HCT116 (cell line): ENCODE data around the gene ABI3. TPM values are rescaled to one million over a fixed set of nuclear protein-coding genes. Genes with fewer than 3 reads are reported as not detected.

Source experiments
- ATAC-seq: fragments of 200-7000 bp; cut with Tn5 transposase; 2 replicates; pipeline ENCODE4 v1.9.1; 2020; ENCODE audit warnings: mild to moderate bottlenecking, moderate library complexity
- BruUV-seq: library from RNA; stranded (reverse); fragments of 400-500 nt; replicated peaks from 2 replicates; lab custom pipeline; 2021; lab: Mats Ljungman, UMichigan
- CTCF ChIA-PET: fragments of 300-600 bp; sonication (Branson Sonifier 250); formaldehyde crosslinking; loops from one replicate; lab custom pipeline; 2021; ENCODE audit warnings: antibody characterized with exemption; lab: Charles Lee
- POLR2A ChIA-PET: fragments of 300-600, 350-600 bp; sonication (Branson Sonifier 250); formaldehyde crosslinking; loops from one replicate; lab custom pipeline; 2021; ENCODE audit warnings: antibody characterized with exemption; lab: Charles Lee
- RAD21 ChIA-PET, 2 experiments: fragments of 300-600 bp; sonication (Branson Sonifier 250); formaldehyde crosslinking; loops; one replicate each; lab custom pipeline; 2023; ENCODE audit warnings: low total read pairs in 2 of 2; ENCODE audit not compliant: uncharacterized antibody in 2 of 2, unreplicated experiment in 2 of 2, low non-redundant PET in 1 of 2; lab: Charles Lee
- DNase-seq: peaks from one replicate; pipeline ENCODE4 v3.0.0-alpha.2; 2010; ENCODE audit warnings: low read depth, low spot score
- H2AFZ ChIP-seq: fragments of 200-600 bp; shearing (Covaris generic), sonication (generic); 2 replicates; pipeline ENCODE4 v1.6.1; 2017; ENCODE audit warnings: low read depth, mixed run types, mixed read lengths, antibody characterized with exemption, low read length; ENCODE audit not compliant: poor library complexity, severe bottlenecking
- H3K27ac ChIP-seq: 2 replicates; pipeline ENCODE4 v1.5.1; 2012; ENCODE audit warnings: low read depth, low read length
- H3K27me3 ChIP-seq: fragments of 200-600 bp; sonication (generic); 2 replicates; pipeline ENCODE4 v1.6.1; 2016; ENCODE audit warnings: mixed run types, low read length, mixed read lengths; ENCODE audit not compliant: insufficient read depth
- H3K36me3 ChIP-seq, 2 experiments: fragments of 200-500 bp in 1 of 2; fragments of 200-600 bp in 1 of 2; sonication (Bioruptor generic) in 1 of 2; sonication (generic) in 1 of 2; 2 replicates each; pipeline versions ENCODE4 v1.5.1 to v1.6.1; 2014 to 2016; ENCODE audit warnings: low read length in 2 of 2, inconsistent platforms in 1 of 2, mixed read lengths in 1 of 2, mixed run types in 1 of 2; ENCODE audit not compliant: insufficient read depth in 2 of 2, control insufficient read depth in 1 of 2
- H3K4me1 ChIP-seq, 2 experiments: fragments of 200-600 bp in 1 of 2; sonication (generic) in 1 of 2; 2 replicates each; pipeline versions ENCODE4 v1.5.1 to v1.6.1; 2012 to 2017; ENCODE audit warnings: low read length in 2 of 2, inconsistent platforms in 1 of 2, mild to moderate bottlenecking in 1 of 2, mixed read lengths in 1 of 2, mixed run types in 1 of 2, moderate library complexity in 1 of 2; ENCODE audit not compliant: insufficient read depth in 2 of 2, control insufficient read depth in 1 of 2
- H3K4me2 ChIP-seq: fragments of 200-600 bp; sonication (generic); 2 replicates; pipeline ENCODE4 v1.6.1; 2017; ENCODE audit warnings: mixed run types, low read length, mixed read lengths
- H3K4me3 ChIP-seq, 2 experiments: fragments of 200-600 bp in 1 of 2; sonication (generic) in 1 of 2; replicated peaks in 1 of 2; 2 replicates each; pipeline ENCODE4 v1.5.1; 2011 to 2016; ENCODE audit warnings: low read length in 2 of 2, control low read depth in 1 of 2, low read depth in 1 of 2, mild to moderate bottlenecking in 1 of 2, mixed read lengths in 1 of 2, mixed run types in 1 of 2
- H3K79me2 ChIP-seq: fragments of 200-600 bp; sonication (generic); 2 replicates; pipeline ENCODE4 v1.6.1; 2017; ENCODE audit warnings: mild to moderate bottlenecking, mixed run types, low read length, moderate library complexity, mixed read lengths; ENCODE audit not compliant: insufficient read depth
- H3K9ac ChIP-seq: fragments of 200-600 bp; sonication (generic); 2 replicates; pipeline ENCODE4 v1.6.1; 2016; ENCODE audit warnings: low read length, mixed read lengths
- H3K9me2 ChIP-seq: fragments of 200-600 bp; sonication (generic), shearing (Covaris generic); 2 replicates; pipeline ENCODE4 v1.6.1; 2017; ENCODE audit warnings: mixed run types, mild to moderate bottlenecking, moderate library complexity; ENCODE audit not compliant: insufficient read depth
- H3K9me3 ChIP-seq, 2 experiments: fragments of 200-500 bp in 1 of 2; fragments of 200-600 bp in 1 of 2; sonication (Bioruptor generic) in 1 of 2; sonication (generic) in 1 of 2; 2 replicates each; pipeline ENCODE4 v1.6.1; 2014 to 2017; ENCODE audit warnings: low read length in 2 of 2, mixed read lengths in 2 of 2, inconsistent platforms in 1 of 2, low read depth in 1 of 2, mild to moderate bottlenecking in 1 of 2, mixed run types in 1 of 2, moderate library complexity in 1 of 2; ENCODE audit not compliant: control insufficient read depth in 1 of 2, insufficient read depth in 1 of 2
- H4K20me1 ChIP-seq: fragments of 200-600 bp; sonication (generic), shearing (Covaris generic); 2 replicates; pipeline ENCODE4 v1.6.1; 2017; ENCODE audit warnings: mixed run types, mild to moderate bottlenecking, moderate library complexity; ENCODE audit not compliant: insufficient read depth
- ATF3 ChIP-seq: IDR thresholded peaks from 2 replicates; pipeline ENCODE4 v1.6.1; 2012
- CBX3 ChIP-seq: IDR thresholded peaks from 2 replicates; pipeline ENCODE4 v1.6.1; 2012; ENCODE audit warnings: low read depth
- CTCF ChIP-seq, 3 experiments: fragments of 200-600 bp in 1 of 3; sonication (generic) in 1 of 3; IDR thresholded peaks in 2 of 3; conservative IDR thresholded peaks in 1 of 3; 2 replicates each; pipeline ENCODE4 v1.5.1; 2012 to 2017; ENCODE audit warnings: low read depth in 2 of 3, low read length in 2 of 3, antibody characterized with exemption in 1 of 3, borderline replicate concordance in 1 of 3, control low read depth in 1 of 3, mild to moderate bottlenecking in 1 of 3, mixed read lengths in 1 of 3, mixed run types in 1 of 3, moderate library complexity in 1 of 3; ENCODE audit not compliant: insufficient read depth in 1 of 3
- ELF1 ChIP-seq: IDR thresholded peaks from 2 replicates; pipeline ENCODE4 v1.6.1; 2012; ENCODE audit warnings: low read depth, borderline replicate concordance
- EZH2phosphoT487 ChIP-seq: fragments of 200-600 bp; IDR thresholded peaks from 2 replicates; pipeline ENCODE4 v1.6.1; 2018; ENCODE audit warnings: antibody characterized with exemption, borderline replicate concordance
- RAD21 ChIP-seq: IDR thresholded peaks from 2 replicates; pipeline ENCODE4 v1.6.1; 2012; ENCODE audit warnings: low read depth, mild to moderate bottlenecking
- REST ChIP-seq: IDR thresholded peaks from 2 replicates; pipeline ENCODE4 v1.6.1; 2012; ENCODE audit warnings: low read depth
- SIN3A ChIP-seq: IDR thresholded peaks from 2 replicates; pipeline ENCODE4 v1.6.1; 2012; ENCODE audit warnings: low read depth
- TCF7L2 ChIP-seq: IDR thresholded peaks from 2 replicates; pipeline ENCODE4 v1.7.0; 2011; ENCODE audit warnings: borderline replicate concordance, inconsistent platforms; ENCODE audit not compliant: insufficient read depth, insufficient read length; ENCODE audit errors: extremely low read depth
- ZNF274 ChIP-seq: fragments of 200-500 bp; sonication (Bioruptor generic); IDR thresholded peaks from 2 replicates; pipeline ENCODE4 v1.6.1; 2014; ENCODE audit warnings: mild to moderate bottlenecking, low read depth, low read length, inconsistent platforms
- intact Hi-C: fragments of 100-400 bp; cut with micrococcal nuclease; formaldehyde crosslinking; loops from 2 replicates; pipeline ENCODE4 v1.10.0; 2022
- total RNA-seq: library from RNA; stranded (reverse); gene quantifications from one replicate; pipeline ENCODE4 v1.2.1, GENCODE V29; 2021; ENCODE audit not compliant: unreplicated experiment

ABI3 gene
- total RNA-seq, 1 experiment from 2014 or later, result 0.12 TPM

- no TSS peak for BruUV-seq
- Histone ChIP-seq H3K4me3 (no peak overlapping the region), H3K9me2 (no peaks in the 10 kb centered on the region; the same call in 1 of the 2 replicates), H3K27ac (no peak overlapping the region), H4K20me1 (no peaks in the 10 kb centered on the region), H3K27me3 (no peaks in the 10 kb centered on the region; the same call in 1 of the 2 replicates), H3K79me2 (no peaks in the 10 kb centered on the region), H3K4me1 (peaks cover 0 to 9% of the 10 kb centered on the region in 2 experiments; a peak in 2 of 4 replicates), H3K36me3 (no peaks in the 10 kb centered on the region), H2AFZ (no peak overlapping the region), H3K4me2 (no peak overlapping the region), H3K9ac (no peak overlapping the region), H3K9me3 (no peaks in the 10 kb centered on the region)
- TF ChIP-seq ZNF274, result no peak
- no peak for TF ChIP-seq ELF1
- intact Hi-C loops, result no loop called here
- ChIA-PET RAD21 (no interaction called here), POLR2A (no interaction called here), CTCF (no interaction called here)
- DNase-seq (no peak), ATAC-seq (no peak)
Observed at GRCh38 chr17:49201481-49201927, 9.0 kb upstream of the ABI3 start.

GRCh38 chr17:49203796-49204195, 6.7 kb upstream of the ABI3 start:
- H3K9ac ChIP-seq, result no peak overlapping the region
- no peak for TF ChIP-seq ATF3
- no peak for TF ChIP-seq RAD21
- no peak for TF ChIP-seq ZNF274
- no peak for TF ChIP-seq CBX3
- TF ChIP-seq SIN3A, result no peak
- no peak for TF ChIP-seq REST
- TF ChIP-seq CTCF (IDR thresholded peaks at IDR 0.05 in 2 of 3, conservative IDR thresholded peaks at IDR 0.05 in 1 of 3; ENCODE audit: borderline replicate concordance in 1 of 3, insufficient read depth in 1 of 3, low read depth in 2 of 3, low read length in 2 of 3), result no peak
- no peak for TF ChIP-seq EZH2phosphoT487
- TF ChIP-seq TCF7L2, result no peak
- peaks cover 4% of the 10 kb centered on the region; the same call in 1 of the 2 replicates for H3K27me3 ChIP-seq
- RAD21 ChIA-PET, result no interaction called here
- H3K4me1 ChIP-seq, result peaks cover 0 to under 1% of the 10 kb centered on the region in 2 experiments; a peak in 1 of 4 replicates
- H3K79me2 ChIP-seq, result no peaks in the 10 kb centered on the region
- no peak for DNase-seq
- no peak overlapping the region for H3K4me3 ChIP-seq
- no peak for ATAC-seq
- no peaks in the 10 kb centered on the region for H3K36me3 ChIP-seq
- H4K20me1 ChIP-seq, result no peaks in the 10 kb centered on the region
- CTCF ChIA-PET, result interaction anchor here (1.5 kb wide), 1 partner anchor 24 kb away, joined by 3 read pairs; no protein-coding TSS in a partner anchor
- BruUV-seq, result no TSS peak
- intact Hi-C loops, result no loop called here
- POLR2A ChIA-PET, result no interaction called here
- no peaks in the 10 kb centered on the region for H3K9me3 ChIP-seq
- no peaks in the 10 kb centered on the region; the same call in 1 of the 2 replicates for H3K9me2 ChIP-seq
- no peak overlapping the region for H3K4me2 ChIP-seq
- H2AFZ ChIP-seq, result no peak overlapping the region
- H3K27ac ChIP-seq, result no peak overlapping the region
